Hypothalamus (tissue), 51 donors: ENCODE measurements around the gene ZNF358.

ENCODE experiments used
- DNase-seq, 51 donors: peaks; one replicate each; lab custom pipeline; 2025; lab: John Stamatoyannopoulos, UW

Gene ZNF358

DNA sequence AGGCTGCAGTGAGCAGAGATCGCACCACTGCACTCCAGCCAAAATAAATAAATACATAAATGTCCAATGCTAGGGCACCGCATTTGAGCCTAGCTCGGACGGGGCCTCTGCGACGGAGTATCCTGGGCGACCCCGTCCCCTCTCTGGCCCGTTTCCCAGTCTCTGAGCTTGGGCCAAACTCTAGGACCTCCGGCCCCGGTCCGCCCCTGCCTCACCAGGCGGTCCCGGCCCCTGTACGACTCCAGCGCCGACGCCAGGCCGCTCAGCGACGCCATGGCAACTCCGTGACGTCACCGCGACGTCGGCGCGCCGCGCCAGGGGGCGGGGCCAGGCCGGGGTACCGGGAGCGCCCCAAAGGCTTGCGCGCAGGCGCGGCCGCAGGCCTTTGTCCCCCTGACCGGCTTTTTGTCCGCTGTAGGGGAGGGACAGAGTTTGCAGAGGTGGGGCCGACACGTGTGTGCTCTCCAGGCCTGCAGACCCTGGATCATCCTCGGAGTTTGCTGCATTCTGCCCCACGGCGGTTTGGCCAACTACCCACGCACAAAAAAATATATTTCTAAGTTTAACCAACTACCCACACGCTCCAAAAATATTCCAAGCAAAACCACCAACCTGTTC lies 27.1 kb upstream of the ZNF358 start, which contains the start of gene PEX11G:
TSS of gene PEX11G (minus strand) at position 300 of the 618 bp plus-strand sequence. CDS start at position 275, 25 bp downstream.
- DNase-seq, result peak; percentile 11 to 93 (median 84)

DNA sequence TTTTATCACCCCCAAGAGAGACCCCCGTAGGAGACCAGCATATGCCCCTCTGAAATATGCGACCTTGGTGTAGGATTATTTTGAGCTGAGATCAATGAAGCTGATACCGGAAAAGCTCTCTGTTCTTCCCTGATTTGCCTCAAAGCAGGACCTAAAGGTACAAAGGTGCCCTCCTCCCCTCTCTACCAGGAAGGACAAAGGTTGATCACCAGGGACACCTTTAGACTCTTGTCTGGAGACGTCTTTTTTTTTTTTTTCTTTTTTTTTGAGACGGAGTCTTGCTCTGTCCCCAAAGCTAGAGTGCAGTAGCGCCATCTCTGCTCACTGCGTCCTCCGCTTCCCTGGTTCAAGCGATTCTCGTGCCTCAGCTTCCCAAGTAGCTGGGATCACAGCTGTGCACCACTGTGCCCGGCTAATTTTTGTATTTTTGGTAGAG lies 26.3 kb upstream of the ZNF358 start:
- no peak for DNase-seq

DNA sequence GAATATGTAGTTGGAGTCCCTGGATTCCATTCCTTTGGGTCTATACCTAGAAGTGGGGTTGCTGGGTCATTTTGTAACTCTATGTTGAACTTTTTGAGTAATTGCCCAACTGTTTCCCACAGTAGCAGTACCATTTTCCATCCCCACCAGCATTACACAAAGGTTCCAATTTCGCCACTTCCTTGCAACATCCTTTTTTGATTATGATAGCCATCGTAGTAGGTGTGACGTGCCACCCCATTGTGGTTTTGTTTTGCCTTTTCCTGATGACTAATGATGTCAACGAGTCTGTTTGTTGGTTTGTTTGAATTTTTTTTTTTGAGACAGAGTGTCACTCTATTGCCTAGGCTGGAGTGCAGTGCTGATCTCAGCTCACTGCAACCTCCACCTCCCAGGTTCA lies 23.8 kb upstream of the ZNF358 start:
- no peak for DNase-seq

DNA sequence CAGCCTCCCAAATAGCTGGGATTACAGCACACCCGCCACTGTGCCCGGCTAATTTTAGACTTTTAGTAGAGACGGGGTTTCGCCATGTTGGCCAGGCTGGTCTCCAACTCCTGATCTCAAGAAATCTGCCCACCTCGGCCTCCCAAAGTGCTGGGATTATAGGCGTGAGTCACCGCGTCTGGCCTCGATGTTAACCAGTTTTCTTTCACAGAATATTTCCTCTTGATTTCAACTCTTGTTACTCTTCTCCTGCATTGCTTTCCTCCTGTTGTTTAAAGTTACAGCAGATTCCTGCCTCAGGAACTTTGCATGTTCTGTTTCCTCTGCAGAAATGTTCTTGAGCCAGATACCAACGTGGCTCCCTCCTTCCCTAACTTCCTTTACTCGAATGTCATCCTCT lies 23.3 kb upstream of the ZNF358 start:
- no peak for DNase-seq

DNA sequence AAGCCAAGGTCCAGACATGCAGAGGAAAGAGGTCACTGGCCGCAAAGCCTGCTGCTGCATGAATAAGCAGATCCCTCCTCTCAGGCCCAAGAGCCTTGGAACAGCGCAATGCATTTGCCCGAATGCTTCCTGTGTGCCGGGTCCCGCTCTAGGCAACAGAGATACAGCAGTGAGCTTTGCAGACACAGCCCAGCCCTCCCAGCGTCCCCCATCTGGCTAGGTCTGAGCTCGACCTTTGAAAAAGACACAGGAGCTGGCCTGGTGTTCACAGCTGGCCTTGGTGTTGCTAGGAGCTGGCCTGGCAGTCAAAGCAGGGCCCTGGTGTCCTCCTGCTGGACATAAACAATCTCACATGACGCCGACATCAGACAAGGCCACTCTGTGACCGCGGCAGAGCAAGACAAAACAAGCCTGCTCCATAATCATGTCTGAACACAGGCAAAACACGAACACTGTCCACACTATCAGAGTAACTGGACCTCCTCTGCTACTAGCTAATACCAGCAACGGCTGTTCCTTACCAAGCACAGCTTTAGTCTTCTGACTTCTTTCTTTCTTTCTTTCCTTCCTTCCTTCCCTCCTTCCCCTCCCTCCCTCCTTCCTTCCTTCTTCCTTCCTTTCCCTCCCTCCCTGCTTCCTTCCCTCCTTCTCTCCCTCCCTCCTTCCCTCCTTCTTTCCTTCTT lies 21.3 kb upstream of the ZNF358 start:
- peak in 50 of 51 donors; percentile 13 to 93 (median 75) for DNase-seq

DNA sequence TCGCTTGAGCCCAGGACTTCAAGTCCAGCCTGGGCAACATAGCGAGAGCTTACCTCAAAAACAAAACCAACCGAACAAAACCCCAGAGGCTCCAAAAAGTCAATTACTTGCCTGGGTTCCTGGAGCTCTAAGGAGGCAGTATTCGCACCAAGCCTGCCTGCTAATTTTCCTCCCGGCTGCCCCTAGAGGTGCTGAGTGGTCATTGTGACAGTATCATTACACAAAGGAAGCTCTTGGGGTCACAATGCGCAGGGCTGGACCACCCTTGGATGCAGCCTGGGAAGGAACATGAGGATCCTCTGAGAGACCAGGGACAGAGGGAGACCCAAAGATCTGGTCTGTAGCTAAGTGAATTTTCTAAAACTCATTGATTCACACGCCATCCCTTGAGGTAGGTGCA lies 18.6 kb upstream of the ZNF358 start:
- peak in 5 of 51 donors; percentile 3 to 37 (median 22) for DNase-seq

DNA sequence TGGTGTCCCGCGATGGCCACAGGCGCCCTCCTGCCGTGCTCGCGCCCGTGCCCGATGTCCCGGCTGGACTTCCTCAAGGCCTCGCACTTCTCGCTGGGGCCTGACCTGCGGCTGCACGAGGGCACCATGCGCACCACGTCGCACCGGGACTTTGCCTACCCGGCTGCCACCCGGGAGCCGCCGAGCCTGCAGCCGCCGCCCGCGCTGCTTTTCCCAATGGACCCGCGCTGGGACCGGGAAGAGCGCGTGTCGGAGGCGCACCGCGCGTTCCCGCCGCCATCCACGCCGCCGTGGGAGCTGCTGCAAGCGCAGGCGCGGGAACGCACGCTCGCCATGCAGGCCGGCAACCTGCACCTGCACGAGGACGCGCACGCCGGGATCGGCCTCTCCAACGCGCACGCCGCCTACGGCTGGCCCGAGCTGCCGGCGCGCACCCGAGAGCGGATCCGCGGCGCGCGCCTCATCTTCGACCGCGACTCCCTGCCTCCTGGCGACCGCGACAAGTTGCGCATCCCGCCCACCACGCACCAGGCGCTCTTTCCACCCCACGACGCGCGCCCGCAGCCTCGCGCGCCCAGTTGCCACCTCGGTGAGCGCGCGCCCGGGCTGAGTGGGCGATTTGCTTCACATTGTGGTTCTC lies 15.0 kb upstream of the ZNF358 start:
- peak in 48 of 51 donors; percentile 17 to 87 (median 64) for DNase-seq

DNA sequence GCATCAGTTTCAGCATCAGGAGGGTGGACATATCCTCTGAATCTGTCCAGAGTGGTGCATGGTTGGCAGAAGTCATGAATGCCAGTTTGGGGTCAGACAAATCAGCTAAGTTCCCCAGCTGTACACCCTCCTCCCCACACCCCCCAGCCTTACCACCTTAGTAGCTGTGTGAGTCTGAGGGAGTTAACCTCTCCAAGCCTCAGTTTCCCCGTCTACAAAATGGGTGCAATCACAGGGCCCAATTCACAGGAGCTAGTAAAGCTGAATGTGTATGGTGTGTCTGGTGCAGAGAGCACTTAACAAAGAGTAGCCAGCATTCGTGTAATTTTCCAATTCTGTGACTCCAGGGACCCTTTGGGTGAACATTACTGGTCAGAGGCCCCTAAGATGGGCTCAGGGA lies 13.4 kb upstream of the ZNF358 start:
- no peak for DNase-seq

DNA sequence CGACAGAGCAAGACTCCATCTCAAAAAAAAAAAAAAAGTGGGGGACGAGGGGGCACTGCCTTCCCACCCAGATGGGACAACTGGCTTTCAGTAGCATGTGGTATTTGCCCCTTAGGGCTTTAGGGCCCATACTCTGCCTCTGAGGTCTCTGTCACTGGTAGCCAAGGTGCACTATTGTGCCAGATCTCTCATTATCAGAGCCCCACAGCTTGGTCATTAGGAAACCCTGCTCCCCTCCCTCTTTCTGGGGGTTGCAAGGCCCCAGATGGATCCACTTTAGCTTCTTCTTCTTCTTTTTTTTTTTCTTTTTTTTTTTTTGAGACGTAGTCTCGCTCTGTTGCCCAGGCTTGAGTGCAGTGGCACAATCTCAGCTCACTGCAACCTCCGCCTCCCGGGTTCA lies 11.2 kb upstream of the ZNF358 start:
- DNase-seq, result no peak

DNA sequence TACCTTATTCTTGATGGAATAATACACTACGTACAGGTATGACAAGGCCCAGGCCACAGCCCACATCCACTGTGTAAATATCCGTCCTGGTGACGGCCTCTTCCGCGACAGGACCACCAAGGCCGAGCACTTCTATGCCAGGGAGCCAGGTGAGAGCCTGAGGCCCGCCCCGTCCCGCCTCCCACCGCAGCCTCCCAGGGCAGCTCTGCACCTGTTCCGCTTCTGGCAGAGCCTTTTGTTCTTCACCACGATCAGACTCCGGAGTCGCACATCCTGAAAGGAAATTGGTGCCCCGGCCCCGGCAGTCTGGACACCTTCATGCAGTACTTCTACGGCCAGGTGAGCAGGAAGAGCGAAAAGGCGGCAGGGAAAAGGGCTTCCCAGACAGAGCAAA lies 10.6 kb upstream of the ZNF358 start:
- no peak for DNase-seq

DNA sequence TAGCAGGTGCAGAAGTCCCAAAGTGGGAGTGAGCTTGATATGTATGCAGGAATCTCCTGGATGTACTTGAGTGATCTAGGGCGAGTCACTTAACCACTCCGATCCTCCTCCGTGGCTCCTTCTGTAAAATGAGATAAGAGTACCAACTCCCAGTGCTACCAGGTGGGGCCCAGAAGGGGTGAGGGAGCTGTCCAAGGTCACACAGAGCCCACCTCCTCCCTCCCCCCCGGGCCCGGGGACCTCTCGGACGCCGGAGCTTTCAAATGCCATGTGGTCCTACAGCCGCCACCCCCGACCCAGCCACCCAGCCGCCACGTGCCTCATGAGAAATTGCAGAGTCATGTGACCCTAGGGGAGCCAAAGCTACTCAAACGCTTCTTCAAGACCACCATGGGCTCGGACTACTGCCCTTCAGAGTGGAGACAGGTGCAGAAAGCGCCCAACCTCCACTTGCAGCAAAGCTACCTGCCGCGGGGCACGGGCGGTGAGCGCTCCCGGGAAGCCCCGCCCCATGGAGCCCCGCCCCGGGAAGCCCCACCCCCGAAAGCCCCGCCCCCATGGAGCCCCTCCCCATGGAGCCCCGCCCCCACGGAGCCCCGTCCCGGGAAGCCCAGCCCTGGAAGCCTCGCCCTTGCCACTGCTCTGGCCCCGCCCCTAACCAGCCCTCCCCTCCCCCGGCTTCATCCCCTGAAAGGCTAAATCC lies 10.1 kb upstream of the ZNF358 start:
- peak in 6 of 51 donors; percentile 20 to 57 (median 41) for DNase-seq

DNA sequence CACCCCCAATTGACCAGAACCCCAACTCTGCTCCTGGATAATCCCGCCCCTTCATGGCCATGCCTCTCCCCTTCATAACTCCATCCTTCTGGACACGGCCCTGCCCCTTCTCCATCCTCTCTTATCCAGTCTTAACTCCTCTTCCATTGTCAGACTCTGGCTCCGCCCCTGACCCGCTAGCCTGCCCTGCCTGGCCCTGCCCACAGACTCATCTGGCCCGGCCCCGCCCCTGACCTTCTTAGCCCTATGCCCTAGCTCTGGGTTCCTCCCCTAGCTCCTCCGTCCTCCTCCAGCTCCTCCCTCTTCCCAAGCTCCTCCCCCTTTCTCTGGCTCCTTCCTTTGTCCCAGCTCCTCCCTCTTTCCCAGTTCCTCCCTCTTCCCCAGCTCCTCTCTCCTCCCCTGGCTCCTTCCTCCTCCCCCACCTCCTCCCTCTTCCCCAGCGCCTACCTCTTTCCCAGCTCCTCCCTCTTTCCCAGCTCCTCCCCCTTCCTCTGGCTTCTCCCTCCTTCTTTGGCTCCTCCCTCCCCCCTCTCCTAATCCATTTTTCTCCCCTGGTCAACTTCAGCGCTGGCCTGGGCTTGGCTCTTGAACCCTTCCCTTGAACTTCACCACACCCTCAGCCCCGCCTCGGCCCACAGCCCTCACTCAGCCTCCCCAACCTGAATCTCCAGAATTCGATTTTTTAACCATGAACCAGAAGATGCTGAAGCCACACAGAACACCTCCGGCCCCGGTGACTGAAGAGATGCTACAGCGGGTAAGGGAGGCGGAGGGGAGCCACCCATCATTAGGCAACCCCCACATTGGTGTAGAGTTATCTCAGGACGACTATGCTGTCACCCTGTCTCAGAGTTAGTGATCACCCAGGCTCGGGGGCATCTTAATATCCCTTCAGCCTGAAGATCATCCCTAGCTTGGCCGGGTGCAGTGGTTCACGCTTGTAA lies 9.2 kb upstream of the ZNF358 start:
- peak in 16 of 51 donors; percentile 5 to 71 (median 28) for DNase-seq

DNA sequence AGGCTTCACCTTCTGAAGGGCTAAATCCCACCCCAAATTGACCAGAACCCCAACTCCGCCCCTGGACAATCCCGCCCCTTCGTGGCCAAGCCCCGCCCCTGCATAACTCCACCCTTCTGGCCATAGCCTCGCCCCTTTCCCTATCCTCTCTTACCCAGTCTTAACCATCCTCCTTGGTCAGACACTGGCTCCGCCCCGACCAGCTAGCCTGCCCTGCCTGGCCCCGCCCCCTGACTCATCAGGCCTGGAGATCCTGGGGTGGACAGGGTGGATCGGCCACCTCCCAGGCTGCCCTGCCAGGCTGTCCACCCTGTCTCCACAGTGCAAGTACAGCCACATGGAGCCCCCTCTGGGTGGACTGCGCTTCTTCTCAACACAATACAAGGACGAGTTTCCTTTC lies 8.0 kb upstream of the ZNF358 start:
- DNase-seq, result peak in 18 of 51 donors; percentile 4 to 65 (median 14)

DNA sequence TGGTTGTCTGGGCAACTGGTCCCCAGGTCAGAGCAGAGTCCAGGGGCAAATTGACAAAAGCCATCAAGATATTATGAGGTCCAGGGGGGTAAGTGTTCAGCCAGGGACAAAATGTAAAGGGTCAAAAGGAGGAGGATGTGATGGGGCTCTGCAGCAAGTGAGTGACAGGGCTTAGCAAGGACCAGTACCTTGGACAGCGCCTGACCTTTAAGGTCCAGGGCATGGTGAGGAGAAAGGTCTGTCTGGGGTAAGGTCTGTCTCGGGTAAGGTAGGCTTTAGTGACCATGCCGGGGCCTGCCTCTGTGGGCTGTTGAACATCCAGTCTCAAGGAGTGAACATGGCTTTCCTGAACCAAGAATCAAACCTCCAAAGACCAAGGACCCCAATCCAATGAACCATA lies 6.3 kb upstream of the ZNF358 start:
- no peak for DNase-seq

DNA sequence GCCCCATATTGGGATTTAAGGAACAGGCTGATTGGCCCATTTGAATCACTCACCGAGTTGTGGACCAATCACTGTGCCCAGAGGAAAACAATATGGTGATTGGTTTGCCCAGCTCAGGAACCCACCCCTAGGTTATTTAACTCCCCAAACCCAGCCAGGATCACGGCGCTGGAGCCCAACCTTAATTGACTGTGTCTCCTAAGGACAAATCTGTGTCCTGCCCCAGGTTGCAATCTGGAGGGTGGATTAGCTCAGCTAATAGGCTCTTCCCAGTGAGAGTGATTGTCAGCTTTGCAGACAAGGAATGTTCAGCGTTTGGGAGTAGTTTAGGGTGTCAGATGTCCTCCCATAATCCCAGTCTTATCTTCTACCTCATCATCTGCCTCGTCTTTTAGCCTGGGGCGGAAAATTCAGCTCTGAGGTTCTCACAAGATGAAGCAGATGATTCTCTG lies 3.5 kb upstream of the ZNF358 start:
- DNase-seq, result no peak

DNA sequence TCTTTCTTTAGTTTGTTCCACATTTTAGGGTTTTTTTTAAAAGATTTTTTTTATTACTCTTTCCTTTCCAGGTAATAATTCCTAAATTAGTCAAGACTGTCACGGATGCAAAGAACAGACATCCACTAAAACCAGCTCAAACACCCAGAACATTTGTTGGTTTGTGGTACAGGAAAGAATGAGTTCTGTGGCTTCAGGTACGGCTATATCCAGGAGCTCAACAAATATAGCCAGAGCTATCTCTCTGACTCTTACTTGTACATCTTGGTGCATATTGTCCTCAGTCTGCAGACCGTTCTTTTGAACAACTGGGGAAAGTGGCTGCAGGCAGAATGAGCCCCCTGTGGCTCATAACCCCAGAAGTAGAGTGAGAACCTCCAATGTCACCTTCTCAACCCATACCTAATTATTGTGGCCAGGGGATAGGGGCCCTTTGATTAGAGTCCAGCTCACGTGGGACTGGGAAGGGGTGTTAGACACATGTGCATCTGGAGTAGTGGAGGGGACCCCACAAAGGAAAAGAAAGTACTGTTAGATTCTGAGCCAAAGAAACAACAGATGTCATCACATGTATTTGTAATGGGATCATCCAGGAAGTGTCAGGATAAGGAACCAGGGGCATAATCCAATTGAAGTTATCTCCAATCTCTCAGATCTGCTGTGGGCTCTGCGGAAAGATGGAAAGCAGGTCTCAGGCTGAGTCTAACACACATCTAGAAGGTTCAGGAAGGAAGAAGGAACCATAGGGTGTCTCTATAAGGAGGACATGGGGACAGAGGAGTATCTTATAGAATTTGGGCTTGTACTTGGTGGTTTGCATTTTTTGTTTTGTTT lies 1.9 kb upstream of the ZNF358 start:
- no peak for DNase-seq

DNA sequence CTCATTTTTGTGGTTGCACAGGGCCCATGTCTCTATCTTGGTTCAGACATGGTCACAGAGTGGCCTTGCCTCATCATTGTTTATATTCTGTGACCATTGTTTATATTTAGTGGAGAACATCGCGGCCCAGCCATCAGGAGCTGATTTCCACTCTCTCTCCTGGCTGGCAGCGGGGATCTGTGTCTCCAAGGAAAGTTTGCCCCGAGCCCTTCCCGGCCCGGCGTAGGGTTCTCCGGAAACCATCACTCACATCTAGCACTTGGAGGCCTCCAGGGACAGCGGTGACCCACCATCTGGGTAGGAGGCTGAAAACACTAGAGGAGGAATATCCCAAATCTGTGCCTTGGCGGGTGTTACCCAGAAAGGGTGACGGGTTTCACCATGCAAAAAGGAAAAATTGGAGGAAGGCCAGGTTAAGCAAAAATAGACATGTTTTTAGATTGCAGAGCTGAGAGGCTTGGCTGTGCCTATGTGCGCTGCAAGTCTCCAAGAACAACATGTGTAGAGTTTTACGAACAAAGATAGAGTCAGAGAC lies 726 bp upstream of the ZNF358 start:
- peak in 5 of 51 donors; percentile 1 to 59 (median 13) for DNase-seq

DNA sequence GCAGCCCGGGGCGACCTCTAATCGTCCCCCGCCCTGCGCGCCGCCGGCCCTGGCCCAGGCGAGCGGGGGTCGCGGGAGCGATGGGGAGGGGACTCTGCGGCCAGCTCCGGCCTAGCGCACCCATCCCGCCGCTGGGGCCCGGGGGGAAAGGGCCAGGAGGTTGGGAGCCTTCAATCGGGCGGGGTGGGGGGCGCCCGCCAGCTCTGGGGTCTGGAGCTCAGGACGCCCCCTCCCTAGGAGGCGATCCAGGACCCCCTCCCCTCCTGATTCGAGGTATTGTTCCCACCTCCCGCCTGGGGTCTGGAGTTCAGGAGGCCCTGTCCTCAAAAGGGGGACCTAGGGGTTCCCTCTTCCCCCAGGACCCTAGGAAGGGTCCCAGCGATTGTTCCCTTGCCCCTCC lies 430 bp downstream of the ZNF358 start:
- DNase-seq, result peak in 1 of 51 donors; percentile 23

DNA sequence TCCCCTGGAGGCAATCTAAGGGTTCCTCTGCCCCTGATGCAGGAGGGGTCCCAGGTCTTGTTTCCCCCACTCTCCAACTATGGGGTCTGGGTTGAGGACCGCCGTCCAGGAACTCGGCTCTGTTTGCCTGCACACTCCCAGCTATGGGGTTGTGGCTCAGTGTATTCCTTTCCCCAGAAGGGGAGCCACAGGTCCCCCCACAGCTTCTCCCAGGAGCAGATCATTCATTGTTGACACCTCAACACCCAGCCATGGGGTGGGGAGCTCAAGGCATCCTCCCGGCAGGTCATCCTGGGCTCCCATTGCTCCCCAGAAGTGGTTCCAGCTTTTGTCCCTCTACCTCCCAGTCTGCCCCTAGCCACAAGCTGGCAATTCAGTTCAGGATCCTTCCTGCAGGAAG lies 975 bp downstream of the ZNF358 start:
- DNase-seq, result no peak
